ENCODE data around the gene MYOM1. TPM values are rescaled to one million over a fixed set of nuclear protein-coding genes. Genes with fewer than 3 reads are reported as not detected.

MYOM1 gene
- total RNA-seq, 2 experiments from 2014 or later: 1.0 to 1.3 TPM

GRCh38 chr18:3212657-3213056 lies 7.1 kb downstream of the MYOM1 start:
- ATAC-seq (no peak), DNase-seq (no peak)
- H3K36me3 Mint-ChIP-seq (ENCODE audit: low read depth): no peaks in the 10 kb centered on the region
- intact Hi-C loops (cut with micrococcal nuclease): no loop called here
- CTCF ChIA-PET: interaction anchor here (0.9 to 3.5 kb wide), 3 partner anchors 33 to 61 kb away, joined by 3 to 15 read pairs (median 4); no protein-coding TSS in a partner anchor
- POLR2A ChIA-PET: interaction anchor here (0.6 kb wide), 1 partner anchor 8 kb away, joined by 3 read pairs; no protein-coding TSS in a partner anchor
- TF ChIP-seq, protein P1, sequence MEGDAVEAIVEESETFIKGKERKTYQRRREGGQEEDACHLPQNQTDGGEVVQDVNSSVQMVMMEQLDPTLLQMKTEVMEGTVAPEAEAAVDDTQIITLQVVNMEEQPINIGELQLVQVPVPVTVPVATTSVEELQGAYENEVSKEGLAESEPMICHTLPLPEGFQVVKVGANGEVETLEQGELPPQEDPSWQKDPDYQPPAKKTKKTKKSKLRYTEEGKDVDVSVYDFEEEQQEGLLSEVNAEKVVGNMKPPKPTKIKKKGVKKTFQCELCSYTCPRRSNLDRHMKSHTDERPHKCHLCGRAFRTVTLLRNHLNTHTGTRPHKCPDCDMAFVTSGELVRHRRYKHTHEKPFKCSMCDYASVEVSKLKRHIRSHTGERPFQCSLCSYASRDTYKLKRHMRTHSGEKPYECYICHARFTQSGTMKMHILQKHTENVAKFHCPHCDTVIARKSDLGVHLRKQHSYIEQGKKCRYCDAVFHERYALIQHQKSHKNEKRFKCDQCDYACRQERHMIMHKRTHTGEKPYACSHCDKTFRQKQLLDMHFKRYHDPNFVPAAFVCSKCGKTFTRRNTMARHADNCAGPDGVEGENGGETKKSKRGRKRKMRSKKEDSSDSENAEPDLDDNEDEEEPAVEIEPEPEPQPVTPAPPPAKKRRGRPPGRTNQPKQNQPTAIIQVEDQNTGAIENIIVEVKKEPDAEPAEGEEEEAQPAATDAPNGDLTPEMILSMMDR (IDR thresholded peaks at IDR 0.05): no peak
- H3K4me1 Mint-ChIP-seq (ENCODE audit: low read depth): peaks cover 25% of the 10 kb centered on the region
- H3K4me3 Mint-ChIP-seq: no peak overlapping the region
- no peak overlapping the region for H3K27ac Mint-ChIP-seq
- H3K27me3 Mint-ChIP-seq: no peaks in the 10 kb centered on the region
- H3K9me3 Mint-ChIP-seq: no peaks in the 10 kb centered on the region

- H3K27me3 Mint-ChIP-seq: no peaks in the 10 kb centered on the region
These were observed 8.4 kb downstream of the MYOM1 start for GRCh38 chr18:3211236-3211992.

GRCh38 chr18:3209859-3210569 lies 9.8 kb downstream of the MYOM1 start:
- DNase-seq (peak; percentile 51), ATAC-seq (peak; percentile 74)
- ChIA-PET CTCF (interaction anchor here (1.0 to 1.6 kb wide), 2 partner anchors 147 to 217 kb away, joined by 3 read pairs; no protein-coding TSS in a partner anchor), POLR2A (no interaction called here)
- peaks cover 3% of the 10 kb centered on the region for H3K9me3 Mint-ChIP-seq
- H3K27ac Mint-ChIP-seq: peak overlapping the region; percentile 52
- TF ChIP-seq, protein P1 (IDR thresholded peaks at IDR 0.05): no peak
- no peaks in the 10 kb centered on the region for H3K27me3 Mint-ChIP-seq
- peaks cover 25% of the 10 kb centered on the region for H3K4me1 Mint-ChIP-seq (ENCODE audit: low read depth)
- intact Hi-C loops (cut with micrococcal nuclease): no loop called here
- peaks cover 5% of the 10 kb centered on the region for H3K36me3 Mint-ChIP-seq (ENCODE audit: low read depth)
- no peak overlapping the region for H3K4me3 Mint-ChIP-seq

More at GRCh38 chr18:3211236-3211992, 8.4 kb downstream of the MYOM1 start:
- DNase-seq (no peak), ATAC-seq (no peak)
- H3K27ac Mint-ChIP-seq: no peak overlapping the region
- ChIA-PET POLR2A (interaction anchor here (1.0 kb wide), 1 partner anchor 170 kb away, joined by 3 read pairs; no protein-coding TSS in a partner anchor), CTCF (interaction anchor here (1.6 to 3.5 kb wide), 2 partner anchors 34 to 218 kb away, joined by 3 to 15 read pairs; no protein-coding TSS in a partner anchor)
- intact Hi-C loops (cut with micrococcal nuclease): no loop called here
- no peaks in the 10 kb centered on the region for H3K9me3 Mint-ChIP-seq
- no peak overlapping the region for H3K4me3 Mint-ChIP-seq
- peaks cover 25% of the 10 kb centered on the region for H3K4me1 Mint-ChIP-seq (ENCODE audit: low read depth)
- TF ChIP-seq, protein P1 (IDR thresholded peaks at IDR 0.05): no peak
- peaks cover 1% of the 10 kb centered on the region for H3K36me3 Mint-ChIP-seq (ENCODE audit: low read depth)

GRCh38 chr18:3207565-3207964 lies 12.2 kb downstream of the MYOM1 start:
- DNase-seq (peak; percentile 8), ATAC-seq (peak; percentile 60)
- intact Hi-C loops (cut with micrococcal nuclease): no loop called here
- Mint-ChIP-seq H3K9me3 (peaks cover 13% of the 10 kb centered on the region), H3K4me3 (no peak overlapping the region), H3K27me3 (no peaks in the 10 kb centered on the region), H3K36me3 (ENCODE audit: low read depth) (peaks cover 14% of the 10 kb centered on the region), H3K27ac (no peak overlapping the region), H3K4me1 (ENCODE audit: low read depth) (peaks cover 12% of the 10 kb centered on the region)
- ChIA-PET POLR2A (interaction anchor here (1.5 kb wide), 1 partner anchor 13 kb away, joined by 3 read pairs; the partner anchor contains the start of gene MYOM1), CTCF (no interaction called here)
- TF ChIP-seq, protein P1 (IDR thresholded peaks at IDR 0.05): no peak
